Fibroblast of pulmonary artery (primary cell): Measurements from ENCODE around the gene ABR.

Source experiments
- DNase-seq: peaks from one replicate; pipeline ENCODE4 v3.0.0-alpha.2; 2010; ENCODE audit warnings: low read depth
- H3K4me3 ChIP-seq: replicated peaks from 2 replicates; pipeline ENCODE4 v1.5.1; 2011; ENCODE audit warnings: low read depth, mild to moderate bottlenecking, control low read depth, low read length, moderate library complexity
- CTCF ChIP-seq: IDR thresholded peaks from 2 replicates; pipeline ENCODE4 v1.5.1; 2011; ENCODE audit warnings: mild to moderate bottlenecking, control low read depth, low read length, inconsistent platforms; ENCODE audit errors: missing control alignments

Gene ABR

GRCh38 chr17:1007310-1008007 lies 172.3 kb downstream of the ABR start:
- H3K4me3 ChIP-seq, result no peak overlapping the region
- DNase-seq, result no peak
- no peak for TF ChIP-seq CTCF

GRCh38 chr17:1006054-1006453 lies 173.7 kb downstream of the ABR start:
- TF ChIP-seq CTCF, result no peak
- no peak for DNase-seq
- H3K4me3 ChIP-seq, result no peak overlapping the region

GRCh38 chr17:1005361-1005946 lies 174.3 kb downstream of the ABR start:
- no peak overlapping the region for H3K4me3 ChIP-seq
- no peak for TF ChIP-seq CTCF
- DNase-seq, result peak; percentile 74

- no peak overlapping the region for H3K4me3 ChIP-seq
- TF ChIP-seq CTCF, result no peak
- DNase-seq, result no peak
Observed at GRCh38 chr17:1004769-1005295, 174.9 kb downstream of the ABR start.

- no peak overlapping the region for H3K4me3 ChIP-seq
- TF ChIP-seq CTCF, result no peak
- DNase-seq, result no peak
Observed at GRCh38 chr17:1003972-1004768, 175.6 kb downstream of the ABR start.

GRCh38 chr17:1003633-1003971 lies 176.2 kb downstream of the ABR start:
- no peak for DNase-seq
- no peak overlapping the region for H3K4me3 ChIP-seq
- no peak for TF ChIP-seq CTCF
